T-cell (primary cell): Measurements from ENCODE around the gene MMEL1. TPM values are rescaled to one million over a fixed set of nuclear protein-coding genes. Genes with fewer than 3 reads are reported as not detected.

Source experiments
- ATAC-seq, 4 experiments: fragments of 200-7000 bp in 3 of 4; fragments of 150-1000 bp in 1 of 4; cut with Tn5 transposase; replicated peaks in 1 of 4; 1 replicate in 3 of 4; 2 replicates in 1 of 4; pipeline ENCODE4 v1.10.0; 2021; ENCODE audit warnings: moderate library complexity in 3 of 4, mild to moderate bottlenecking in 2 of 4, moderate number of reproducible peaks in 1 of 4
- CTCF ChIA-PET, 2 donors: fragments of 300-600 bp; sonication (Branson Sonifier 250); formaldehyde crosslinking; loops; one replicate each; lab custom pipeline; 2022; ENCODE audit warnings: antibody characterized with exemption in 2 of 2; lab: Charles Lee
- POLR2A ChIA-PET, 2 donors: fragments of 300-600 bp; sonication (Branson Sonifier 250); formaldehyde crosslinking; loops; one replicate each; lab custom pipeline; 2022; ENCODE audit warnings: antibody characterized with exemption in 2 of 2; lab: Charles Lee
- DNase-seq, 35 experiments: peaks; one replicate each; pipeline versions ENCODE4 v3.0.0 to v3.0.0-alpha.2; 2013 to 2023
- H3K27ac ChIP-seq: one replicate; pipeline ENCODE4 v1.5.1; 2013; ENCODE audit warnings: low read length
- H3K27me3 ChIP-seq, 2 experiments: replicated peaks in 1 of 2; 1 replicate in 1 of 2; 2 replicates in 1 of 2; pipeline versions ENCODE4 v1.6.1 to v1.7.0; 2013; ENCODE audit warnings: low read length in 1 of 2, mixed read lengths in 1 of 2; ENCODE audit not compliant: control insufficient read depth in 2 of 2, insufficient read depth in 2 of 2; ENCODE audit errors: extremely low read depth in 1 of 2
- H3K36me3 ChIP-seq, 2 donors: 1 replicate in 1 of 2; 2 replicates in 1 of 2; pipeline versions ENCODE4 v1.6.1 to v1.7.0; 2013; ENCODE audit warnings: low read length in 1 of 2; ENCODE audit not compliant: control insufficient read depth in 2 of 2, insufficient read depth in 1 of 2; ENCODE audit errors: extremely low read depth in 1 of 2
- H3K4me1 ChIP-seq, 2 experiments: 1 replicate in 1 of 2; 2 replicates in 1 of 2; pipeline versions ENCODE4 v1.6.1 to v1.7.0; 2013; ENCODE audit warnings: low read length in 2 of 2, mixed read lengths in 1 of 2; ENCODE audit not compliant: insufficient read depth in 2 of 2, control insufficient read depth in 1 of 2; ENCODE audit errors: extremely low read depth in 1 of 2
- H3K4me3 ChIP-seq, 2 donors: 1 replicate in 1 of 2; 2 replicates in 1 of 2; pipeline versions ENCODE4 v1.5.1 to v1.7.0; 2013; ENCODE audit warnings: mild to moderate bottlenecking in 2 of 2, low read length in 1 of 2, moderate library complexity in 1 of 2; ENCODE audit not compliant: control insufficient read depth in 1 of 2; ENCODE audit errors: extremely low read depth in 1 of 2
- H3K9me3 ChIP-seq: 2 replicates; pipeline ENCODE4 v1.7.0; 2013
- H3K27ac Mint-ChIP-seq, 2 donors: one replicate each; pipeline ENCODE4 v1.8.0; 2020 to 2021; ENCODE audit warnings: mild to moderate bottlenecking in 2 of 2, mixed read lengths in 2 of 2
- H3K27me3 Mint-ChIP-seq, 2 donors: one replicate each; pipeline ENCODE4 v1.8.0; 2021 to 2022; ENCODE audit warnings: mixed read lengths in 2 of 2
- H3K36me3 Mint-ChIP-seq: one replicate; pipeline ENCODE4 v1.8.0; 2021; ENCODE audit warnings: mixed read lengths
- H3K4me1 Mint-ChIP-seq, 3 donors: one replicate each; pipeline ENCODE4 v1.8.0; 2020 to 2022; ENCODE audit warnings: mixed read lengths in 3 of 3, mild to moderate bottlenecking in 1 of 3
- H3K4me3 Mint-ChIP-seq, 3 donors: one replicate each; pipeline ENCODE4 v1.8.0; 2020 to 2022; ENCODE audit warnings: mild to moderate bottlenecking in 3 of 3, mixed read lengths in 3 of 3, moderate library complexity in 3 of 3
- H3K9me3 Mint-ChIP-seq, 3 donors: one replicate each; pipeline ENCODE4 v1.8.0; 2020 to 2022; ENCODE audit warnings: mixed read lengths in 3 of 3
- WGBS: methylation state at CpG from one replicate; pipeline ENCODE4 v1.1.5; 2013; ENCODE audit warnings: missing lambda C conversion rate; ENCODE audit not compliant: insufficient coverage; 5-methylcytosine and 5-hydroxymethylcytosine counted together
- total RNA-seq, 35 experiments: library from RNA in 6 of 35; stranded (reverse) in 6 of 35; fragments of 120-200 nt in 1 of 35; gene quantifications; one replicate each; pipeline versions ENCODE4 v1.2.1 to v1.2.4 and lab custom pipeline; 2013 to 2026

MMEL1 gene
- total RNA-seq, 5 donors from 2014 or later (not counting 1 experiment from before 2014, with no cell fraction given): 0.72 to 3.3 (median 1.0) TPM

DNA sequence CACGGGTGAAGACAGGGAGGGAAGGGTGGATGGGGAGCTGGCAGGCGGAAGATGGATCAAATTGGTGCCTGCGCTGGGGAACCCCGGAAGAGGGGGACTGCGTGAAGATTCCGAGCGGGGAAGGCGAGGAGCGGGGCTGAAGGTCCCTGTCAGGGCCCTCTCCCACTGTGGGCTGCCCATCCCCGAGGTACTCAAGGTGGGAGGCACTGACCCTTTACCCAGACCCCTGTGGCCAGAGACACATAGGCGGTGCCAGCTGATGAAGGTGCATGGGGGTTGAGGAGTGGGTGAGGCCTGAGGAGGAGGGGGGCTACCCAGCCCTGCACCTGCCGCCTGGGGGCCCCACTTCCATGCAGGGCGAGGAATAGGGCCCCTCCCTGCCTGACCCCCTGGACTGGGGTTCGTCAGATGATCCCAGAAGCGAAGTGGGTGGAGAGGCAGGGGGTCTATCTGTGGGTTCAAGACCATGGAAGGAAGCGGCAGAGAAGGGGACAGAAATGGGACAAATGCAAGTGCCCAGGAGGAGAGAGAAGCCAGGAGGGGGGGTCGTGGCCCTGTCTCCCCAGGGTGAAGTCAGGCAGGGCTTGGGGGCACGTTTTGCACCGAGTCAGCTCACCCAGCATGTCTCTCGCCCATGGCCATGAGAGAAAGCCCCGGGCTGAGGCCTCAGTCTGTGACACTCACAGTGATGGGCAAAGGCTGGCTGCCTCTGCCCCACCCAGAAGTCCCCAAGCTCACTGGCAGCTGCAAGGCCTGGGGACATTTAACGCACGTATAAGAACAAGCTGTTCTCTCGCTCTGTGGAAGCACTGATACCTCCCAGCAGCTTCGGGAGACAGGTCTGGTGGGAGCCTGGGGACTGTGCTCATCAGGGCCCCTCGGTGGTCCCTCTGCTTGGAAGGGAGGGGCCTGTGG lies 7.0 kb upstream of the MMEL1 start:
- Histone ChIP-seq H3K4me3 (no peak overlapping the region), H3K27ac (no peak overlapping the region), H3K4me1 (peaks cover 2 to 25% of the 10 kb centered on the region in 2 experiments), H3K9me3 (no peaks in the 10 kb centered on the region), H3K36me3 (no peaks in the 10 kb centered on the region), H3K27me3 (peaks cover 0 to 24% of the 10 kb centered on the region in 2 experiments)
- H3K27ac Mint-ChIP-seq: no peak overlapping the region
- 87% methylated on average over 24 of the region's 26 CpGs for WGBS
- H3K36me3 Mint-ChIP-seq: no peaks in the 10 kb centered on the region
- no peaks in the 10 kb centered on the region for H3K27me3 Mint-ChIP-seq
- H3K9me3 Mint-ChIP-seq: no peaks in the 10 kb centered on the region
- H3K4me3 Mint-ChIP-seq: no peak overlapping the region
- DNase-seq (peak in 2 of 35 experiments; percentile 13 to 15), ATAC-seq (no peak)
- CTCF ChIA-PET: interaction anchor here in 1 of 2 donors (0.6 kb wide), 1 partner anchor 17 kb away, joined by 3 read pairs; no protein-coding TSS in a partner anchor
- peaks cover 14 to 20% (median 16%) of the 10 kb centered on the region in 3 donors for H3K4me1 Mint-ChIP-seq
- POLR2A ChIA-PET: no interaction called here

- Mint-ChIP-seq H3K27me3 (no peaks in the 10 kb centered on the region), H3K4me1 (peaks cover 14 to 20% (median 16%) of the 10 kb centered on the region in 3 donors), H3K4me3 (no peak overlapping the region), H3K27ac (no peak overlapping the region), H3K9me3 (no peaks in the 10 kb centered on the region), H3K36me3 (no peaks in the 10 kb centered on the region)
- ATAC-seq (no peak), DNase-seq (peak in 2 of 35 experiments; percentile 13 to 22)
- no peak overlapping the region for H3K4me3 ChIP-seq
- peaks cover 0 to 28% of the 10 kb centered on the region in 2 experiments for H3K27me3 ChIP-seq
- peaks cover 2 to 25% of the 10 kb centered on the region in 2 experiments for H3K4me1 ChIP-seq
- ChIA-PET POLR2A (no interaction called here), CTCF (no interaction called here)
- WGBS: 92% methylated on average over 5 of the region's 11 CpGs
- no peaks in the 10 kb centered on the region for H3K36me3 ChIP-seq
- no peak overlapping the region for H3K27ac ChIP-seq
- H3K9me3 ChIP-seq: no peaks in the 10 kb centered on the region
Measured at GRCh38 chr1:2639203-2639602, 6.4 kb upstream of the MMEL1 start.

DNA sequence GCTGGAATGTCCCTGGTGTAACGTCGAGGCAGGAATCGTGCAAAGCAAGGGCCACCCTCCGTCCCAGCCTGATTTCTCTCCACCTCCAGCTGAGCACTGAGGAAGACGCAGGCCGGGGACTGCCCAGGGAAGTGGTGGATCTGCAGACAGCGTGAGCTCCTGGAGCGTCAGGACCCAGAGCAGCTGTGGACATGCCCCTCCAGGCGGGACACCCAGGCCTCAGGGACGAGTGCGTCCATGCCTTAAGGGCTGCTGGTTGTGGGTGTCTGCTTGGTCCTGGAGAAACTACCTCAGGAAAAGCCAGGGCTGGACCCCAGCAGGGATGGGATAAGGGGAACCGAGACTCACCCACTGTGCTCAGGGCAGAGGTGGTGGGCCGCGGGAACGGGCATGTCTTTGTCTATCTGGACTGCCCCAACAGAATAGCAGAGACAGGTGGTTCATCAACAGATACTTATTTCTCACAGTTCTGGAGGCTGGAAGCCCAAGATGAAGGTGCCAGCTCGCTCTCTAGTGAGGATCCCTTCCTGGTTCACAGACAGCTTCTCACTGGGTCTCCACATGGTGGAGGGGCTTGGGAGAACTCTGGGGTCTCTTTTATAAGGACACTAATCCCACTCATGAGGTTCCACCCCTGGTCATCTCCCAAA lies 5.8 kb upstream of the MMEL1 start:
- H3K27me3 Mint-ChIP-seq: peaks cover 0 to under 1% of the 10 kb centered on the region in 2 donors
- Histone ChIP-seq H3K27ac (no peak overlapping the region), H3K9me3 (no peaks in the 10 kb centered on the region), H3K4me1 (peaks cover 2 to 22% of the 10 kb centered on the region in 2 experiments), H3K27me3 (peaks cover 0 to 29% of the 10 kb centered on the region in 2 experiments), H3K36me3 (no peaks in the 10 kb centered on the region), H3K4me3 (no peak overlapping the region)
- no peak overlapping the region for H3K27ac Mint-ChIP-seq
- no peaks in the 10 kb centered on the region for H3K36me3 Mint-ChIP-seq
- ChIA-PET POLR2A (no interaction called here), CTCF (interaction anchor here in 1 of 2 donors (0.6 kb wide), 1 partner anchor 90 kb away, joined by 4 read pairs; no protein-coding TSS in a partner anchor)
- ATAC-seq: no peak
- no peaks in the 10 kb centered on the region for H3K9me3 Mint-ChIP-seq
- 84% methylated on average over 15 of the region's 16 CpGs for WGBS
- no peak overlapping the region for H3K4me3 Mint-ChIP-seq
- peaks cover 12 to 17% (median 16%) of the 10 kb centered on the region in 3 donors for H3K4me1 Mint-ChIP-seq
- peak in 2 of 35 experiments; percentile 11 to 14 for DNase-seq

DNA sequence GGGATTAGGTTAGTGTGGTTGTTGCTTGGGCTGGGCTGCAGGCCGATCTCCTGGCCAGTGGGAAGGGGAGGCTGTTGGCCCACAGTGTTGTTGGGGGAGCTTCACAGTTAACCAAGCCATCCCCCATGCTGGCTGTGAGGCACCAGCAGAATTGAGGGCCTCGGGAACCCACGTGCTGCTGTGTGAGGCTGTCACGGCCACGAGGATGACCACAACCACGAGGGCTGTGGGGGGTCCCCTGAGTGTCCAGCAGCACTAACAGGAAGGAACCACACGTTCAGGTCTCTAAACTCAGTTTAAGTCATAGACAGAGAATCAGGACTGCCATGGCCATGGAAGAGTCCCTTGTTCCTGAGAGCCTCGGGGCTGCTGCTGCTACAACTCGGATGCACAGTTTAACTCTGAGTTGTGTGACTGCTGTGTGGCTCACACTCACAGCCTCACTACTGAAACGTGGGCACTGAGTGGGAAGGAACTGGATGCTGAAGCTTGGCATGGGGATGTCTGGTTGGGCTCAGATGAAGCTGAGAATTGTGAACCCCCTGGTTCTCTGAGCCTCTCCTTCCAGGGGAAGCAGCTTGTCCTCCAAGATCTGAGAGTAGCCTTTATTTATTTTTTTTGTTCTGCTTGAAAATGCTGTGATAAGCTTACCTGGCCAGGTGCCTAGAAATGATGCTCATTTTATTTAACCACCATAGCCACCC lies 4.8 kb upstream of the MMEL1 start:
- ChIA-PET POLR2A (no interaction called here), CTCF (interaction anchor here in 1 of 2 donors (0.6 kb wide), 1 partner anchor 89 kb away, joined by 4 read pairs; no protein-coding TSS in a partner anchor)
- no peak overlapping the region for H3K4me3 ChIP-seq
- H3K36me3 ChIP-seq: no peaks in the 10 kb centered on the region
- Mint-ChIP-seq H3K27me3 (peaks cover 0 to 5% of the 10 kb centered on the region in 2 donors), H3K27ac (no peak overlapping the region), H3K4me3 (no peak overlapping the region), H3K4me1 (peaks cover 8 to 16% (median 15%) of the 10 kb centered on the region in 3 donors), H3K9me3 (no peaks in the 10 kb centered on the region), H3K36me3 (no peaks in the 10 kb centered on the region)
- DNase-seq (peak in 2 of 35 experiments; percentile 10 to 14), ATAC-seq (no peak)
- H3K27ac ChIP-seq: no peak overlapping the region
- H3K4me1 ChIP-seq: peaks cover 2 to 14% of the 10 kb centered on the region in 2 experiments
- 77% methylated on average over 9 of the region's 10 CpGs for WGBS
- H3K27me3 ChIP-seq: peaks cover 0 to 35% of the 10 kb centered on the region in 2 experiments
- no peaks in the 10 kb centered on the region for H3K9me3 ChIP-seq

DNA sequence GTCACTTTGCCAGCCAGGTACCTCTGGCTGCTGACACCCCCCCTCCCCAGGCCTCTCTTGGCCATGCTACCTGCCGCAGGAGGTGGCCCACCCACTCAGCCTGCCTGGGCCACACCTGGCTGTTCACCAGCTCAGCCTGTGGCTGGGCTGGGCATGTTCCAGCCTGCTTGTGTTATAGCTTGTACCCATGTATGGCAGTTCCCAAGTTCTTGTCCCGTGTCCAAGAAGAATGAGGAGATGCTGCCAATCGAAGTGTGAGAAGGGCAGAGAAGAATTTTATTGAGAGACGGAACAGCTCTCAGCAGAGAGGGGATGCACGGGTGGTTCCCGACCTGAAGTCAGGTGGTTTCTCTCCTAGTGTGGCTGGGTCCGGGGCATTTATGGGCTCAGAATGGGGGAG lies 3.9 kb upstream of the MMEL1 start:
- Histone ChIP-seq H3K4me1 (peaks cover 2 to 6% of the 10 kb centered on the region in 2 experiments), H3K27ac (no peak overlapping the region), H3K9me3 (no peaks in the 10 kb centered on the region), H3K4me3 (no peak overlapping the region), H3K36me3 (no peaks in the 10 kb centered on the region), H3K27me3 (peaks cover 0 to 44% of the 10 kb centered on the region in 2 experiments)
- no peak for ATAC-seq
- Mint-ChIP-seq H3K4me1 (peaks cover 3 to 10% (median 10%) of the 10 kb centered on the region in 3 donors), H3K36me3 (no peaks in the 10 kb centered on the region), H3K4me3 (no peak overlapping the region), H3K9me3 (no peaks in the 10 kb centered on the region), H3K27me3 (peaks cover 0 to 9% of the 10 kb centered on the region in 2 donors), H3K27ac (no peak overlapping the region)
- DNase-seq: peak in 1 of 35 experiments; percentile 23
- ChIA-PET CTCF (interaction anchor here in 1 of 2 donors (0.5 kb wide), 1 partner anchor 341 kb away, joined by 6 read pairs; no protein-coding TSS in a partner anchor), POLR2A (no interaction called here)
- WGBS: 90% methylated on average over 7 of the region's 7 CpGs
